GM23338 (cell line): Measurements from ENCODE around the gene RAB22A.

ENCODE experiments used
- CREB1 ChIP-seq: fragments of 250-450 bp; sonication (Bioruptor Pico); IDR thresholded peaks from 2 replicates; pipeline ENCODE4 v1.5.0; 2020; ENCODE audit warnings: low read depth, mild to moderate bottlenecking, moderate library complexity
- CTCF ChIP-seq, 2 experiments: fragments of 200-600 bp in 1 of 2; sonication (generic) in 1 of 2; conservative IDR thresholded peaks; 2 replicates each; pipeline versions ENCODE4 v1.5.1 to v1.6.1; 2016 to 2017; ENCODE audit warnings: antibody characterized with exemption in 2 of 2, low read depth in 2 of 2, mild to moderate bottlenecking in 2 of 2, moderate library complexity in 1 of 2
- EZH2 ChIP-seq: fragments of 200-600 bp; sonication (generic); IDR thresholded peaks from one replicate; pipeline ENCODE4 v1.8.0; 2017; ENCODE audit warnings: antibody characterized with exemption, mild to moderate bottlenecking, low read depth; ENCODE audit not compliant: unreplicated experiment
- EZH2phosphoT487 ChIP-seq: fragments of 200-600 bp; sonication (generic); IDR thresholded peaks from one replicate; pipeline ENCODE4 v1.8.1; 2018; ENCODE audit warnings: antibody characterized with exemption; ENCODE audit not compliant: unreplicated experiment
- JUNB ChIP-seq: IDR thresholded peaks from one replicate; pipeline ENCODE4 v1.6.1; 2016; ENCODE audit warnings: antibody characterized with exemption; ENCODE audit not compliant: unreplicated experiment
- NANOG ChIP-seq: IDR thresholded peaks from 2 replicates; pipeline ENCODE4 v1.6.1; 2016; ENCODE audit warnings: antibody characterized with exemption, borderline replicate concordance
- POLR2AphosphoS5 ChIP-seq: IDR thresholded peaks from 2 replicates; pipeline ENCODE4 v1.6.1; 2016; ENCODE audit warnings: antibody characterized with exemption, low read depth
- REST ChIP-seq: IDR thresholded peaks from one replicate; pipeline ENCODE4 v1.6.1; 2018; ENCODE audit warnings: antibody characterized with exemption; ENCODE audit not compliant: unreplicated experiment
- STAT1 ChIP-seq: IDR thresholded peaks from one replicate; pipeline ENCODE4 v1.6.1; 2016; ENCODE audit warnings: antibody characterized with exemption; ENCODE audit not compliant: unreplicated experiment
- ZNF114 ChIP-seq: fragments of 250-450 bp; sonication (Bioruptor Pico); IDR thresholded peaks from 2 replicates; pipeline ENCODE4 v1.5.0; 2020; ENCODE audit warnings: mild to moderate bottlenecking, moderate library complexity
- ZNF331 ChIP-seq: fragments of 250-450 bp; sonication (Bioruptor Pico); IDR thresholded peaks from 2 replicates; pipeline ENCODE4 v1.5.0; 2020; ENCODE audit warnings: low read depth, mild to moderate bottlenecking, moderate library complexity
- TF ChIP-seq, protein P1 (sequence below): IDR thresholded peaks from 2 replicates; pipeline ENCODE4 v1.6.1; 2016; ENCODE audit warnings: antibody characterized with exemption
- TF ChIP-seq, protein P2 (sequence below): fragments of 250-450 bp; sonication (Bioruptor Pico); IDR thresholded peaks from 2 replicates; pipeline ENCODE4 v1.5.0; 2020; ENCODE audit warnings: mild to moderate bottlenecking, moderate library complexity

- TF ChIP-seq CTCF (conservative IDR thresholded peaks at IDR 0.05; ENCODE audit: low read depth in 2 of 2) (no peak), CREB1 (CRISPR knock-in tag) (no peak), EZH2 (no peak), JUNB (no peak), EZH2phosphoT487 (no peak), NANOG (no peak), POLR2AphosphoS5 (no peak), REST (no peak), ZNF114 (CRISPR knock-in tag) (no peak), ZNF331 (no peak), STAT1 (no peak)
- TF ChIP-seq, protein P1, sequence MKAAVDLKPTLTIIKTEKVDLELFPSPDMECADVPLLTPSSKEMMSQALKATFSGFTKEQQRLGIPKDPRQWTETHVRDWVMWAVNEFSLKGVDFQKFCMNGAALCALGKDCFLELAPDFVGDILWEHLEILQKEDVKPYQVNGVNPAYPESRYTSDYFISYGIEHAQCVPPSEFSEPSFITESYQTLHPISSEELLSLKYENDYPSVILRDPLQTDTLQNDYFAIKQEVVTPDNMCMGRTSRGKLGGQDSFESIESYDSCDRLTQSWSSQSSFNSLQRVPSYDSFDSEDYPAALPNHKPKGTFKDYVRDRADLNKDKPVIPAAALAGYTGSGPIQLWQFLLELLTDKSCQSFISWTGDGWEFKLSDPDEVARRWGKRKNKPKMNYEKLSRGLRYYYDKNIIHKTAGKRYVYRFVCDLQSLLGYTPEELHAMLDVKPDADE: no peak
- TF ChIP-seq, protein P2, sequence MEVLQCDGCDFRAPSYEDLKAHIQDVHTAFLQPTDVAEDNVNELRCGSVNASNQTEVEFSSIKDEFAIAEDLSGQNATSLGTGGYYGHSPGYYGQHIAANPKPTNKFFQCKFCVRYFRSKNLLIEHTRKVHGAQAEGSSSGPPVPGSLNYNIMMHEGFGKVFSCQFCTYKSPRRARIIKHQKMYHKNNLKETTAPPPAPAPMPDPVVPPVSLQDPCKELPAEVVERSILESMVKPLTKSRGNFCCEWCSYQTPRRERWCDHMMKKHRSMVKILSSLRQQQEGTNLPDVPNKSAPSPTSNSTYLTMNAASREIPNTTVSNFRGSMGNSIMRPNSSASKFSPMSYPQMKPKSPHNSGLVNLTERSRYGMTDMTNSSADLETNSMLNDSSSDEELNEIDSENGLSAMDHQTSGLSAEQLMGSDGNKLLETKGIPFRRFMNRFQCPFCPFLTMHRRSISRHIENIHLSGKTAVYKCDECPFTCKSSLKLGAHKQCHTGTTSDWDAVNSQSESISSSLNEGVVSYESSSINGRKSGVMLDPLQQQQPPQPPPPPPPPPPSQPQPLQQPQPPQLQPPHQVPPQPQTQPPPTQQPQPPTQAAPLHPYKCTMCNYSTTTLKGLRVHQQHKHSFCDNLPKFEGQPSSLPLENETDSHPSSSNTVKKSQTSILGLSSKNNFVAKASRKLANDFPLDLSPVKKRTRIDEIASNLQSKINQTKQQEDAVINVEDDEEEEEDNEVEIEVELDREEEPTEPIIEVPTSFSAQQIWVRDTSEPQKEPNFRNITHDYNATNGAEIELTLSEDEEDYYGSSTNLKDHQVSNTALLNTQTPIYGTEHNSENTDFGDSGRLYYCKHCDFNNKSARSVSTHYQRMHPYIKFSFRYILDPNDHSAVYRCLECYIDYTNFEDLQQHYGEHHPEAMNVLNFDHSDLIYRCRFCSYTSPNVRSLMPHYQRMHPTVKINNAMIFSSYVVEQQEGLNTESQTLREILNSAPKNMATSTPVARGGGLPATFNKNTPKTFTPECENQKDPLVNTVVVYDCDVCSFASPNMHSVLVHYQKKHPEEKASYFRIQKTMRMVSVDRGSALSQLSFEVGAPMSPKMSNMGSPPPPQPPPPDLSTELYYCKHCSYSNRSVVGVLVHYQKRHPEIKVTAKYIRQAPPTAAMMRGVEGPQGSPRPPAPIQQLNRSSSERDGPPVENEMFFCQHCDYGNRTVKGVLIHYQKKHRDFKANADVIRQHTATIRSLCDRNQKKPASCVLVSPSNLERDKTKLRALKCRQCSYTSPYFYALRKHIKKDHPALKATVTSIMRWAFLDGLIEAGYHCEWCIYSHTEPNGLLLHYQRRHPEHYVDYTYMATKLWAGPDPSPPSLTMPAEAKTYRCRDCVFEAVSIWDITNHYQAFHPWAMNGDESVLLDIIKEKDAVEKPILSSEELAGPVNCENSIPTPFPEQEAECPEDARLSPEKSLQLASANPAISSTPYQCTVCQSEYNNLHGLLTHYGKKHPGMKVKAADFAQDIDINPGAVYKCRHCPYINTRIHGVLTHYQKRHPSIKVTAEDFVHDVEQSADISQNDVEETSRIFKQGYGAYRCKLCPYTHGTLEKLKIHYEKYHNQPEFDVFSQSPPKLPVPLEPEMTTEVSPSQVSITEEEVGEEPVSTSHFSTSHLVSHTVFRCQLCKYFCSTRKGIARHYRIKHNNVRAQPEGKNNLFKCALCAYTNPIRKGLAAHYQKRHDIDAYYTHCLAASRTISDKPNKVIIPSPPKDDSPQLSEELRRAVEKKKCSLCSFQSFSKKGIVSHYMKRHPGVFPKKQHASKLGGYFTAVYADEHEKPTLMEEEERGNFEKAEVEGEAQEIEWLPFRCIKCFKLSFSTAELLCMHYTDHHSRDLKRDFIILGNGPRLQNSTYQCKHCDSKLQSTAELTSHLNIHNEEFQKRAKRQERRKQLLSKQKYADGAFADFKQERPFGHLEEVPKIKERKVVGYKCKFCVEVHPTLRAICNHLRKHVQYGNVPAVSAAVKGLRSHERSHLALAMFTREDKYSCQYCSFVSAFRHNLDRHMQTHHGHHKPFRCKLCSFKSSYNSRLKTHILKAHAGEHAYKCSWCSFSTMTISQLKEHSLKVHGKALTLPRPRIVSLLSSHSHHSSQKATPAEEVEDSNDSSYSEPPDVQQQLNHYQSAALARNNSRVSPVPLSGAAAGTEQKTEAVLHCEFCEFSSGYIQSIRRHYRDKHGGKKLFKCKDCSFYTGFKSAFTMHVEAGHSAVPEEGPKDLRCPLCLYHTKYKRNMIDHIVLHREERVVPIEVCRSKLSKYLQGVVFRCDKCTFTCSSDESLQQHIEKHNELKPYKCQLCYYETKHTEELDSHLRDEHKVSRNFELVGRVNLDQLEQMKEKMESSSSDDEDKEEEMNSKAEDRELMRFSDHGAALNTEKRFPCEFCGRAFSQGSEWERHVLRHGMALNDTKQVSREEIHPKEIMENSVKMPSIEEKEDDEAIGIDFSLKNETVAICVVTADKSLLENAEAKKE (CRISPR knock-in tag): no peak
Measured at GRCh38 chr20:58306421-58307261, 2.9 kb upstream of the RAB22A start.
